Gastroesophageal sphincter (tissue), 4 donors: Measurements from ENCODE around the gene PBX3. TPM values are rescaled to one million over a fixed set of nuclear protein-coding genes. Genes with fewer than 3 reads are reported as not detected.

ENCODE experiments used
- ATAC-seq: fragments of 150-250 bp; one replicate; pipeline ENCODE4 v1.9.1; 2016; ENCODE audit warnings: mild to moderate bottlenecking, moderate library complexity
- H3K27ac ChIP-seq, 4 donors: fragments of 200-600 bp; sonication (generic) in 3 of 4; 1 replicate in 3 of 4; 2 replicates in 1 of 4; pipeline ENCODE4 v1.5.1; 2016 to 2019
- H3K27me3 ChIP-seq: fragments of 200-600 bp; sonication (generic); one replicate; pipeline ENCODE4 v1.5.1; 2019
- H3K36me3 ChIP-seq, 2 donors: fragments of 200-600 bp; sonication (generic); one replicate each; pipeline ENCODE4 v1.5.1; 2019; ENCODE audit warnings: control low read depth in 1 of 2
- H3K4me1 ChIP-seq, 3 donors: fragments of 200-600 bp; sonication (generic); 1 replicate in 2 of 3; 2 replicates in 1 of 3; pipeline ENCODE4 v1.5.1; 2016 to 2019; ENCODE audit warnings: control low read depth in 2 of 3
- H3K4me3 ChIP-seq, 2 donors: fragments of 200-600 bp; sonication (generic); one replicate each; pipeline ENCODE4 v1.5.1; 2019; ENCODE audit warnings: mild to moderate bottlenecking in 1 of 2, moderate library complexity in 1 of 2
- H3K9me3 ChIP-seq, 3 donors: fragments of 200-600 bp; sonication (generic); one replicate each; pipeline ENCODE4 v1.5.1; 2017 to 2019; ENCODE audit warnings: control low read depth in 2 of 3
- CTCF ChIP-seq, 4 experiments: fragments of 200-600 bp in 2 of 4; fragments of 450-650 bp in 2 of 4; sonication (generic) in 1 of 4; IDR thresholded peaks; one replicate each; pipeline ENCODE4 v1.5.1; 2017 to 2019; ENCODE audit warnings: antibody characterized with exemption in 4 of 4, mild to moderate bottlenecking in 2 of 4, moderate library complexity in 2 of 4
- EP300 ChIP-seq: sonication (generic); formaldehyde crosslinking; IDR thresholded peaks from one replicate; pipeline ENCODE4 v1.6.1; 2017; ENCODE audit warnings: antibody characterized with exemption, mild to moderate bottlenecking
- POLR2A ChIP-seq, 2 donors: fragments of 450-650 bp; IDR thresholded peaks; one replicate each; pipeline ENCODE4 v1.6.1; 2017; ENCODE audit warnings: antibody characterized with exemption in 2 of 2, mild to moderate bottlenecking in 2 of 2, moderate library complexity in 1 of 2
- POLR2AphosphoS5 ChIP-seq: sonication (generic); formaldehyde crosslinking; IDR thresholded peaks from one replicate; pipeline ENCODE4 v1.6.1; 2017; ENCODE audit warnings: antibody characterized with exemption
- WGBS, 2 donors: methylation state at CpG; one replicate each; pipeline ENCODE4 v1.1.5; 2018; ENCODE audit warnings: low coverage in 1 of 2; 5-methylcytosine and 5-hydroxymethylcytosine counted together
- total RNA-seq, 4 donors: library from RNA; depleted of rRNA; stranded (reverse); fragments of >200 nt; gene quantifications; one replicate each; pipeline ENCODE4 v1.1.0, GENCODE V29; 2016

The PBX3 gene
- total RNA-seq, 4 donors from 2014 or later, result 59.9 to 81.4 (median 71.8) TPM

- TF ChIP-seq EP300 (no peak), POLR2AphosphoS5 (no peak), CTCF (IDR thresholded peaks at IDR 0.05) (no peak), POLR2A (IDR thresholded peaks at IDR 0.05) (no peak)
- Histone ChIP-seq H3K27ac (no peak overlapping the region), H3K9me3 (no peaks in the 10 kb centered on the region), H3K4me3 (no peak overlapping the region), H3K36me3 (no peaks in the 10 kb centered on the region), H3K4me1 (peaks cover 0 to 32% (median 2%) of the 10 kb centered on the region in 3 donors), H3K27me3 (no peaks in the 10 kb centered on the region)
- 76 to 82% methylated on average over 2 to 8 of the region's 9 CpGs for WGBS, 2 donors
- no peak for ATAC-seq
These were observed 109.2 kb downstream of the PBX3 start for GRCh38 chr9:125856331-125856730.

- Histone ChIP-seq H3K9me3 (no peaks in the 10 kb centered on the region), H3K4me1 (no peaks in the 10 kb centered on the region), H3K36me3 (no peaks in the 10 kb centered on the region), H3K27me3 (no peaks in the 10 kb centered on the region), H3K27ac (no peak overlapping the region), H3K4me3 (no peak overlapping the region)
- no peak for ATAC-seq
- no peak for TF ChIP-seq POLR2A (IDR thresholded peaks at IDR 0.05)
- TF ChIP-seq POLR2AphosphoS5, result no peak
- no peak for TF ChIP-seq EP300
- TF ChIP-seq CTCF (IDR thresholded peaks at IDR 0.05), result no peak
These were observed 114.4 kb downstream of the PBX3 start for GRCh38 chr9:125861405-125862058.

- no peak overlapping the region for H3K27ac ChIP-seq
- no peaks in the 10 kb centered on the region for H3K36me3 ChIP-seq
- H3K27me3 ChIP-seq, result no peaks in the 10 kb centered on the region
- H3K4me3 ChIP-seq, result no peak overlapping the region
- no peak for TF ChIP-seq POLR2A (IDR thresholded peaks at IDR 0.05)
- no peak for TF ChIP-seq CTCF (IDR thresholded peaks at IDR 0.05)
- no peak for TF ChIP-seq POLR2AphosphoS5
- TF ChIP-seq EP300, result no peak
- no CpG with 5 or more reads among the region's 1 CpG for WGBS, 2 donors
- ATAC-seq, result no peak
- peaks cover 0 to 7% (median 0%) of the 10 kb centered on the region in 3 donors for H3K4me1 ChIP-seq
- H3K9me3 ChIP-seq, result no peaks in the 10 kb centered on the region
These were observed 116.8 kb downstream of the PBX3 start for GRCh38 chr9:125863923-125864322.

GRCh38 chr9:125867751-125868415, 120.7 kb downstream of the PBX3 start:
- Histone ChIP-seq H3K9me3 (no peaks in the 10 kb centered on the region), H3K27me3 (no peaks in the 10 kb centered on the region), H3K4me3 (no peak overlapping the region), H3K27ac (no peak overlapping the region), H3K36me3 (no peaks in the 10 kb centered on the region), H3K4me1 (peaks cover 0 to 7% (median 0%) of the 10 kb centered on the region in 3 donors)
- 70 to 91% methylated on average over 1 to 2 of the region's 3 CpGs for WGBS, 2 donors
- TF ChIP-seq EP300 (no peak), CTCF (IDR thresholded peaks at IDR 0.05) (no peak), POLR2AphosphoS5 (no peak), POLR2A (IDR thresholded peaks at IDR 0.05) (no peak)
- ATAC-seq, result no peak

DNA sequence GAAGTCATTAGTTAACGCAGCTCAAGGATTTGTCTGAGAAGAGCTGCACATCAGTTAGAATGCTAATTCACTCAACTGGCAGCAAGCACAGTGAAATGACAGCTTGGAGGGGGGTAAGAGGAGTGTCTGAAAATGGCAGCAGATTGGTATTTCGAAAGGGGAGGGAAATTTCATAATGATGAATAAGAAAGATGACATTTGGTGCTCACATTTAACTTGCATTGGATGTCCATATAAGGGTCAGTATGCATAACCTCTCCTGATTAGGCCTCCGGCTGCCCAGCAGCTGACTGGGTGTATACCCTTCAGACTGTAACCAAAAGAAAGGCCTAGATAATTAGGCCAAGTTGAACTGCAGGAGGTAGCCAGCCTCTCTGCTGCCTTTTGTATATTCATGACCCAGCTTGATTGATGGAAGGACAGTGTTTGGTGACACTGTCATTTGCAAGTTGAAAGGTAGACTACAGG, 131.0 kb downstream of the PBX3 start:
- H3K4me1 ChIP-seq, result peaks cover 0 to 28% (median 0%) of the 10 kb centered on the region in 3 donors
- ATAC-seq, result no peak
- peak overlapping the region in 2 of 4 donors; percentile 1 to 28 for H3K27ac ChIP-seq
- H3K27me3 ChIP-seq, result no peaks in the 10 kb centered on the region
- no peaks in the 10 kb centered on the region for H3K9me3 ChIP-seq
- no peaks in the 10 kb centered on the region for H3K36me3 ChIP-seq
- TF ChIP-seq EP300, result no peak
- 60 to 84% methylated on average over 1 to 3 of the region's 3 CpGs for WGBS, 2 donors
- no peak overlapping the region for H3K4me3 ChIP-seq
